ENCODE measurements around the gene ZFYVE21.

The ZFYVE21 gene

DNA sequence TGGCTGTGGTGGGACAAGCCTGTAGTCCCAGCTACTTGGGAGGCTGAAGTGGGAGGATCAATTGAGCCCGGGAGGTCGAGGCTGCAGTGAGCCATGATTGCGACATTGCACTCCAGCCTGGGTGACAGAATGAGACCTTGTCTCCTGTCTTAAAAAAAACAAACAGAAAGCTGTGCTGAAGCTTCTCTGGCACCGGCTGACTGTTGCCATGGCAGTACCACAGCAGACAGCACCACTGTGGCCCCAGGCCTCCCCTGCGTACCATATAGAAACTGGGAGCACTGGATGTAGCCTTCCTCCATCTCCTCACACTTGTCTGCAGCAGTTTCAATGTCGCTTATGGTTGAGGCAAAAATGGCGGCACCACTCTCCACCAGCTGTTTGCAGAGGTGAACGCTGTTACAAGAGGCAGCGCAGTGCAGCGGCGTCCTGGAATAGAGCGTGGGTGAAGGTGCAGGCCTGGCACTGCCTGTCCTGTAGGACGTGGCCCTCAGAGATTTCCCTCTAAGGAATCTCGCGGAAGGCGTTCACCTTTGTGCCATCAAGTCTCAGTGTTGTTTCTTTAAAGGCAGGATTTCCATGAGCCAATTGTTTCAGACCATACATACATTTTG, 21.9 kb downstream of the ZFYVE21 start:
- DNase-seq (ENCODE audit: low read depth in 3 of 3), result no peak

GRCh38 chr14:103738166-103738565, 22.6 kb downstream of the ZFYVE21 start:
- DNase-seq (ENCODE audit: low read depth in 3 of 3), result no peak

DNA sequence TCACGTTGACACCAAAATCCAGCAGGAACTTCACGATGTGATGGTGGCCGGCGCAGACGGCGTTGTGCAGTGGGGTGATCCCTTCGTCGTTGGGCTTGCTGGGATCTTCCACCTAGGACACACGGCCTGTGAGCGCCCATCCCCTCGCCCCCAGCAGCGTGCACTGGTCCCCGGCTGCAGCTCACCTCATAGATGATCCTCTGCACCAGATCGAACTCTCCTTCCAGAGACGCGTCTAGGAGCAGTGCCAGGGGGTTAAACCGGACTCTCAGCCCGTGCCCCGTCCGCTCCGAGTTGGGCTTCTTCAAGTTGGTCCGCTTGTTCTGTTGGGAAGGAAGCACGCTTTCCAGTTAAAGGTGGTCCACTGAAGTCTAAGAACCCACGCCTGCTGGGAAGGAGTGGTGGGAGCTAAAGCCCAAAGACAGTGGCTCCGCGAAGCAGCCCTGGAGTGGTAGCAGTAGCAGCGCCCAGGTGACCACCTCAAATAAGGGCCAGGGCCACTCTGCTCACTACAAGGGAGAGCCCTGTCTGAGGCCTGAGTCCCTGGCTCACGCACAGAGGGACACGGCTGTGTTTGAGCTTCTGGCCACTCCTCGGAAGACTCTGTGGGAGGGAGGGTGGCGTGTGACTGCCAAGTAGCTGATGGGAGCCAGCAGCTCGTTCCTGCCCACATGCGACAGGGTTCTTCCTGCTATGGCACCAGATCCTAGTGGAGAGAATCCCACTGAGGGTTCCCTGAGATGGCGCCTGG, 23.3 kb downstream of the ZFYVE21 start:
- no peak for DNase-seq (ENCODE audit: low read depth in 3 of 3)

- no peak for DNase-seq (ENCODE audit: low read depth in 3 of 3)
Measured at GRCh38 chr14:103739466-103739792, 23.8 kb downstream of the ZFYVE21 start.

DNA sequence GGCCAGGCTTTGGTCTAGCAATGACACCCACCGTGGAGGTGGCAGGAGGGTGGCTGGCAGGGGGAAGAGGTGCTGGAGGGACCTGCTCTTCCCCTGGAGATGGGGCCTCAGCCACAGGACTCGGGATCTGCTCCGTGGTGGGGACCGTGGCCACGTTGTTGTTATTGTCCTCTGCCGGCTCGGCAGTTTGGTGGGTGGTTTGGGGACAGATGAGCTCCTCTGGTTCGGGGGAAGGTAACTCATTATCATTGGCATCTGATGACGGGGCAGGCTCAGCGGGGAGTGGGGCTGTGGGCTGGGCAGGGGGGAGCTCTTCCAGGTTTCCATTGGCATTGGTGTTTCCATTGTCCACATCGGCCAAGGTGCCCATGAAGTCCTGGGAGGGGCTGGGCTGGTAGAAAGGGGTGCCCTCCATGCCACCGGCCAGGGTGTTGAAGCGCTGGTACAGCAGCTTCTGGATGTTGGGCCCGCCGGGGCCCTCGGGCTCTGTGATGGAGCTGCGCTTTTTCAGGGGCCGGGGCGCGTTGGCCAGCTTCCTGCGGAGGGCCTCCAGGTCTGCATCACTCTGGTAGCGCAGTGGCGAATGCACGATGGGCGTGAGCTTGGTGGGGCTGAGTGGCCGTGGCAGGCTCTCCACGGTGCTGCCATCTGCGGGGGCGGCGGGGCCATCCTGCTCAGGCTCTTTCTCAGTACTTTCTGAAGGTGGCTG, 24.3 kb downstream of the ZFYVE21 start:
- DNase-seq (ENCODE audit: low read depth in 3 of 3), result no peak

DNA sequence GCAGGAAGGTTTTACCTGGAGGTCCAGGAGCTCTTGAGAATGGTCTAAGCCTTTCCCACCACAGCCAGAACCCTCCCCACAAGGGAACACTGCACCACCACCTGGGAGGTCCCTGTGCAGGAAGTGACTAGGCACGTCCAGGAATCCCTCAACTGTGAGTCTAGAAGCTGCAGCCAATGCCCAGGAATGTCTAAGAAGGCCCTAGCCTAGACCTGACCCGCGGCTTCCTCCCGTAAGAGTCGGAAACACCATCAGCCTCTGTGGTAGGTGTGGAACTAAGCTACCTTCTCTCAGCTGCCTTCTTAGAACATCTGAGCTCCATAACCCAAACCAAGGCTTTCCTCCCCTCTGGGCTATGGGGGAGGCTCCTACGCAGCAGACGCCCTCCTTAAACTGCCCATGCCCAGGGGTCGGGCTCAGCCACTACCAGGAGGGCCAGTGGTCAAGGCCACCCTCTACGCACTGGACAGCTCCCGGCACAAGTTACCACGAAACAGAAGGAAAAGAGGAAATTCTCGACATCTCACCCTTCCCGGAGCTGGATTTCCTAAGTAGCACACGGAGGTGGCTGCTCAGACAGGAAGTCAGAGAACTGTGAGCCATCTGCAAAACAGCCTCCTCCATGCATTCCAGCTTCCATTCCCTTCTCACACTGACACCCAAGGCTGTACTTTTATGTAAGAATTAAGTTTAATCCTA, 25.5 kb downstream of the ZFYVE21 start:
- DNase-seq (ENCODE audit: low read depth in 3 of 3), result no peak

DNA sequence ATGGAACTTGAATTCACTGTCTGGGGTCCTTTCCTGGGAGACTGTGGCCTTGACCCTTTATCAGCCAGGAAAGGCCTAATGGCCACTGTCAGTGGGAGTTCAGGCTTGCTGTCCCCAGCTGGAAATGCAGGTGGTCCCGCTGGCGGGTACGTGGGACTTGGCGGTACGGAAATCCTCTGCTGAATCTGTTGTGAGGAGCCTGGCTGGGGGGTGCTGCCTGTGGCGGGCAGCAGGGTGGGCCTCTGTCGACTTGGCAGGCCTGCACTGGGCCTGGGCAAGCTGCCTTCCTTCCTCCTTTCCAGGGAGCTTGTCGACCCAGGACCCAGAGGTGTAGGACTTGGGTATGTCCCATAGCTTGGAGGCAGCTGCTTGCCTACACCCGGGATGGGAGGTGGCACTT, 26.3 kb downstream of the ZFYVE21 start:
- no peak for DNase-seq (ENCODE audit: low read depth in 3 of 3)

GRCh38 chr14:103742499-103743255, 27.1 kb downstream of the ZFYVE21 start:
- no peak for DNase-seq (ENCODE audit: low read depth in 3 of 3)

DNA sequence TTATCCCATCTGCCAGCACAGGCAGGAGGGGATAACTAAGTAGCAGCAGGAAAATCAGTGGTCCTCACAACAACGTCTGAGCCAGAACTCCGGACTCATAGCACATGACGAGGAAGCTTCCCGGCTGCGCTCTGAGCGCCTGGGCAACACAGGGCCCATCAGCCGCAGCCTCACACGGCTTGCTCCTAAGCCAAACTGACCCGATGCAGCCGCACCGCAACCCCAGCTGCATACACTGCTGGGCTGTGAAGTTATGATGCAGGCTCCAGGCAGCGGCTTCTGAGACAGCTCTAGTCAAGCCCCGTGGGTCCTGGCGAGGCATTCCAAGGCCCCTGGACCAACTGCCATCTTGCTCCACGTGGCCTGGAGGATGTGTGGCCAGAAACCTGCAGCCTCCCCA, 28.1 kb downstream of the ZFYVE21 start:
- no peak for DNase-seq (ENCODE audit: low read depth in 3 of 3)

DNA sequence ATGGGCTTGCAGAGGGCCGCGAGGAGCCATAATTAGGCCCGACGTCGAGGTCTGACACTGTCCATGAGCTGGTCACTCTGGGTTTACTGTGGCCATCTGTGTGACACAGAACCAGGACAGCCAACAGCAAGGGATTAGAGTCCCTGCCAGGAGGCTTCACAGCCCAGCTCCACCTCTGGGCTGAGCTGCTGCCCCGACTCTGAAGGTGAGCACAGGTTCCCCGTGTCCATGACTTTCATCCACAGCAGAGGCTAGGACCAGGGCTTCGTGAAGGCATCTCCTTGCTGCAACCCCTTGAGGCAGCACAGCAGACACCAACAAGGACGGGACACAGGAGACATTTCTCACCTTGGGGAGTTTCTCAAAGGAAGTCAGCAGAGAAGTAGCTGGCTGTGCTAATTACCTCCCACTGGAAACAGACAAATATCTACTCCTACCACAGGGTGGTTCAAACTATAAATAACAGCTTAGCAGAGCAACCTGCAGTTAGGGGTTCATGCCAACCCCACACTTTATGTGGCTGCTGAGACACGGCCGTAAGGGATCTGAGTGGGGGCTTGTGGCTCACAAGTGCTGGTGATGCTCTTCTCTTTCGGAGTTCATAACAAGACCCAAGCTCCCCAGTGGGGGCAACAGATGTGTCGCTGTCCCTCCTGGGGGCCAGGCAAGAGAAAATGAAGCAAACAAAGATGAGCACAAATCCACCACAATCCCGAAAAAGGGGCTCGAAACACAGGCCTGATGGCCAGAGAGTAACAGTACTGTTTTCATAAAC, 29.2 kb downstream of the ZFYVE21 start:
- DNase-seq (ENCODE audit: low read depth in 3 of 3), result no peak

DNA sequence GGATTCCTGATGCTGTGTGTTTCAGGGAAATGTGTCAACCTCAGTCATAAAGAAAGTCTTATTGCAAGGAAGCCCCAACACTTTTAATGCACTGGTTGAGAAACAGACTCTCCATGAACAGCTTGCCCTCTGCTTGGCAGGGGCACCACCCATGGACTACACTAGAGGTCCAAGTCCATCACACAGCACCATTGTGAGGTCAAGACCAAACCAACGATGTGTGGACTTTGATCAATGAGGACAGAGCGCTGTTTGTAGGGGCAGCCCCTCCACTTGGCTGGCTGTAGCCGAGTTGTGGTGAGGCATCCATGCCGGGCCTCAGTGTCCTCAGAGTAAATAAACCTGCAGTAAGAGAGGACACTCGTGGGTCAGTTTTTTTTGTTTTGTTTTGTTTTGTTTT, 29.8 kb downstream of the ZFYVE21 start:
- DNase-seq (ENCODE audit: low read depth in 3 of 3), result no peak

DNA sequence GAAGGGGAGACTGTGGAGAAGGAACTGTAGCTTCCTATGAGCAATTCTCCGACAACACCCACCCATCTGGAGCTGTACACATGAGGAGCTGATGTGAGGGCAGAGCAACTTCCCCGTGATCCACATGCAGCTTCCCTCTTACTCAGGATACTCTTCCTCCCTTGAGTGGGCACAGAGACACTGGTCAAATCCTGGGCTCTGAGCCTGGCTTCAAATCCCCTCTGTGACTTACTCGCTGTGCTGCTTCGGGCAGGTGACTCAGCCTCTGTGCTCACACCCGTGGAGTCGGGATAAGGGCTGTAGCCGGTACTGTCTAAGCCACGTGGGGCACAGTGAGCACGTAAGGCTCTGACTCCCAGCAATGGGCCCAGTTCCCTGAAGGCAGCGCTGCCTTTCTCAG, 31.1 kb downstream of the ZFYVE21 start:
- DNase-seq (ENCODE audit: low read depth in 3 of 3), result no peak

DNA sequence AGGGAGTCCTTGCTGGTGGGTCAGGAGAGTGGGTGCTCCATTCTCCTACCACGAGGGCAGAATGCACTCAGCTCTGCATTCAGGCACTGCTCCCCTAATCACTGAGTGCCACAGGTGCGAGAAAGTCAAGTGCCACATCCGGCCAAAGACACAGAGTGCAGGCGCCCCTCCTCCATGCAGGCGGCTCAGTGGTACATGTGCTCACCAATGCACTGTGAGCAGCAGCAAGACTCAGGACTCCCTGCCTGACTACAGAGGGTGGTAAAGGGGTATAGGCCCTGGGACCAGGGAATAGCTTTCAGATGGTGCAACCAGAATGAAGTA, 32.9 kb downstream of the ZFYVE21 start:
- peak in 2 of 3 experiments; percentile 5 to 6 for DNase-seq (ENCODE audit: low read depth in 3 of 3)

GRCh38 chr14:103749452-103749851, 33.8 kb downstream of the ZFYVE21 start:
- DNase-seq (ENCODE audit: low read depth in 3 of 3), result no peak

DNA sequence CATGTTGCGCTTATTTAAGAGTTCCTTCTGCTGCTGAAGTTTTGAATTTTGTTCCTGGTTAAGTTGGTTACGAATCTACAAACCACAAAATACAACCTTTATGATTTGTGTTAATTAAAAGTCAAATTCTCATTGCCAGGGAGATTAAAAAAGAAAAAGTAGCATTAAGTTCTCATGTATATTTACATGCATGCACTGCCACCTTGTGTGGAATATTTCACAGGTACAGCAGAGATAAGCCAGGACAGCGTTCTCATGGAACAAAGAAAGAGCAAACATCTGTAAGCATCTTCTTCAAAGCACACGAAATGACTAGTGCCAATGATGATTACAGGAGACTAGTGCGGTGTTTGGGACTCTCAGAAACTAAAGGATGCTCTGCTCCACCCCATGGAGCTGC, 34.2 kb downstream of the ZFYVE21 start:
- no peak for DNase-seq (ENCODE audit: low read depth in 3 of 3)

DNA sequence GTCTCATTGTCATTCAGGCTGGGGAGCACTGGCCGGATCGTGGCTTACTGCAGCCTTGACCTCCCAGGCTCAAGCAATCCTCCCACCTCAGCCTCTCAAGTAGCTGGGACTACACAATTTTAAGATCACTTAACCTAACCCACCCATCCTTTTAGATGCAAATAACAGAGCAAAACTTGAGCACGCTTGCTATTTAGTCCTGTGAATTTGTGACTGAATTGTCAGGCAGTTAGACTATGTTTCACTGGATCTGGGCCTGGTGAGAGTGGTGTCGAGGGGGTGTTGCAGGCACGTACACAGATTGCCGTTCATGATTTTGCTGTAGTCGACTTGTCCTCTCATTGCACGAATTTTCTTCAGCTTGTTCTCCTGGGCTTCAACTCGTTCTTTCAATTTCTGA, 38.2 kb downstream of the ZFYVE21 start:
- DNase-seq (ENCODE audit: low read depth in 3 of 3), result no peak

- no peak for DNase-seq (ENCODE audit: low read depth in 3 of 3)
Measured at GRCh38 chr14:103755060-103755459, 39.5 kb downstream of the ZFYVE21 start.

- no peak for DNase-seq (ENCODE audit: low read depth in 3 of 3)
Measured at GRCh38 chr14:103758059-103758776, 42.6 kb downstream of the ZFYVE21 start.

GRCh38 chr14:103762036-103762435, 46.4 kb downstream of the ZFYVE21 start:
- DNase-seq (ENCODE audit: low read depth in 3 of 3), result no peak

DNA sequence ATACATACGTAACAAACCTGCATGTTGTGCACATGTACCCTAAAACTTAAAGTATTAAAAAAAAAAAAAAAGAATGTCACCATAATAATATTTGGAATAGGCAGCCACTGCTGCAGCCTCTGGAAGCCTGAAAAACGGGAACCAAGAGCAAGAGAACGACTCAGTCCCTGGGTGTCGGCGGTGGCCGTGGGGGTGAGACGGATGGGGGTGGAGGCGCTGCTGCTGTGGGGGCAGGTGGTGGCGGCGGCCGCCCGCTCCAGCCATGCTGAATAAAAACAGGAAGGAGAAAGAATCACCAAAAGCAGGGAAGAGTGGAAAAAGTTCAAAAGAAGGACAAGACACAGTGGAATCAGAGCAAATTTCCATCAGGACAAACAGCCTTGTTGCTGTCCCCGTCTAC, 46.9 kb downstream of the ZFYVE21 start:
- DNase-seq (ENCODE audit: low read depth in 3 of 3), result no peak

Measured in stimulated activated CD4-positive, alpha-beta T cell treated with anti-CD3 and anti-CD28 coated beads, TNF-alpha, amount 100 ng/mL, for 4 hours (primary cell).